Fibroblast of lung (primary cell): Measurements from ENCODE around the gene NKAIN2.

Source experiments
- EZH2 ChIP-seq: IDR thresholded peaks from 2 replicates; pipeline ENCODE4 v1.5.1; 2012; ENCODE audit warnings: low read length, control low read depth, mild to moderate bottlenecking; ENCODE audit errors: missing control alignments
- TF ChIP-seq, protein P1 (sequence below), 2 donors: IDR thresholded peaks in 1 of 2; conservative IDR thresholded peaks in 1 of 2; 1 replicate in 1 of 2; 2 replicates in 1 of 2; pipeline ENCODE4 v1.5.1; 2011 to 2012; ENCODE audit warnings: low read length in 2 of 2, control low read depth in 1 of 2, inconsistent platforms in 1 of 2, low read depth in 1 of 2, mild to moderate bottlenecking in 1 of 2

DNA sequence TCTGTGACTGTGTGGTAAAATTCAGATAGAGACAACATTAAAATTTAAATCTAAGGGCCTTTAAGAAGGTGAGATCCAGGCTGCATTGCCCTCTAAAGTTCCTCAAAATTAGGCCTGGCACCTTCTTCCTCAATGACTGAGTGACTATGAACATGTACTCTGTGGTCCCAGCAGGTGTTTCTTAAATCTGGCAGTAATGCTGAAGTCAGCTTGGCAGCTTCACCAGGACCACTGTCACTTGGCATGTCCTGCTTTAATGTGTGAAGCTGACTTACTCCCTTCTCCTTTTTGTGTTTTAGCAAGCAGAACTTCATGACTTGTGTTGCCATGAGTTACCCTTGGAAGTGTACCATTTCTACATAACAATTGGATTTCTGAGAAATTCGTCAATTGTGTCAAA is 141.7 kb downstream of the NKAIN2 start:
- TF ChIP-seq, protein P1, sequence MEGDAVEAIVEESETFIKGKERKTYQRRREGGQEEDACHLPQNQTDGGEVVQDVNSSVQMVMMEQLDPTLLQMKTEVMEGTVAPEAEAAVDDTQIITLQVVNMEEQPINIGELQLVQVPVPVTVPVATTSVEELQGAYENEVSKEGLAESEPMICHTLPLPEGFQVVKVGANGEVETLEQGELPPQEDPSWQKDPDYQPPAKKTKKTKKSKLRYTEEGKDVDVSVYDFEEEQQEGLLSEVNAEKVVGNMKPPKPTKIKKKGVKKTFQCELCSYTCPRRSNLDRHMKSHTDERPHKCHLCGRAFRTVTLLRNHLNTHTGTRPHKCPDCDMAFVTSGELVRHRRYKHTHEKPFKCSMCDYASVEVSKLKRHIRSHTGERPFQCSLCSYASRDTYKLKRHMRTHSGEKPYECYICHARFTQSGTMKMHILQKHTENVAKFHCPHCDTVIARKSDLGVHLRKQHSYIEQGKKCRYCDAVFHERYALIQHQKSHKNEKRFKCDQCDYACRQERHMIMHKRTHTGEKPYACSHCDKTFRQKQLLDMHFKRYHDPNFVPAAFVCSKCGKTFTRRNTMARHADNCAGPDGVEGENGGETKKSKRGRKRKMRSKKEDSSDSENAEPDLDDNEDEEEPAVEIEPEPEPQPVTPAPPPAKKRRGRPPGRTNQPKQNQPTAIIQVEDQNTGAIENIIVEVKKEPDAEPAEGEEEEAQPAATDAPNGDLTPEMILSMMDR (conservative IDR thresholded peaks at IDR 0.05 in 1 of 2, IDR thresholded peaks at IDR 0.05 in 1 of 2; ENCODE audit: low read depth in 1 of 2, low read length in 2 of 2): no peak
- TF ChIP-seq EZH2: no peak
